ENCODE data around the gene CHTF18.

CHTF18 gene

GRCh38 chr16:760545-761343 is 27.7 kb upstream of the CHTF18 start, which contains the start of gene MSLN:
Gene MSLN (plus strand): TSS chr16:760734. CDS start chr16:762681, 1,947 bp downstream.
- DNase-seq: peak; percentile 19

- DNase-seq: peak; percentile 33
Measured at GRCh38 chr16:761625-762513, 26.6 kb upstream of the CHTF18 start.

GRCh38 chr16:762595-763268 is 25.7 kb upstream of the CHTF18 start:
- no peak for DNase-seq

GRCh38 chr16:763369-764183 is 24.8 kb upstream of the CHTF18 start:
- DNase-seq: peak; percentile 30

GRCh38 chr16:764184-764750 is 24.2 kb upstream of the CHTF18 start:
- DNase-seq: no peak

GRCh38 chr16:764848-765487 is 23.5 kb upstream of the CHTF18 start:
- DNase-seq: peak; percentile 25

GRCh38 chr16:765488-765865 is 22.9 kb upstream of the CHTF18 start:
- peak; percentile 28 for DNase-seq

GRCh38 chr16:766008-766819 is 22.2 kb upstream of the CHTF18 start:
- DNase-seq: peak; percentile 17

GRCh38 chr16:766820-767640 is 21.4 kb upstream of the CHTF18 start:
- DNase-seq: peak; percentile 29

- DNase-seq: peak; percentile 27
Measured at GRCh38 chr16:767743-768235, 20.6 kb upstream of the CHTF18 start.

- DNase-seq: peak; percentile 27
Measured at GRCh38 chr16:768428-768827, 20.0 kb upstream of the CHTF18 start.

- peak; percentile 30 for DNase-seq
Measured at GRCh38 chr16:769184-769784, 19.1 kb upstream of the CHTF18 start.

- DNase-seq: peak; percentile 9
Measured at GRCh38 chr16:769934-770333, 18.5 kb upstream of the CHTF18 start.

GRCh38 chr16:770411-770810 is 18.0 kb upstream of the CHTF18 start:
- peak; percentile 19 for DNase-seq

- peak; percentile 24 for DNase-seq
Measured at GRCh38 chr16:772959-773358, 15.5 kb upstream of the CHTF18 start.

- no peak for DNase-seq
Measured at GRCh38 chr16:774086-775001, 14.1 kb upstream of the CHTF18 start.

- DNase-seq: no peak
Measured at GRCh38 chr16:775236-775796, 13.1 kb upstream of the CHTF18 start.

Data from left hindlimb (tissue), 1 donor.